BLaER1 (cell line): Measurements from ENCODE around the gene CHCHD3.

Experiments used
- H3K27ac ChIP-seq: shearing (Covaris generic); formaldehyde crosslinking; 2 replicates; pipeline ENCODE4 v1.8.1; 2022
- H3K27me3 ChIP-seq: shearing (Covaris generic); formaldehyde crosslinking; 2 replicates; pipeline ENCODE4 v1.8.1; 2022
- H3K36me3 ChIP-seq: shearing (Covaris generic); formaldehyde crosslinking; 2 replicates; pipeline ENCODE4 v1.8.1; 2022
- H3K4me1 ChIP-seq: shearing (Covaris generic); formaldehyde crosslinking; 2 replicates; pipeline ENCODE4 v1.8.1; 2022
- H3K4me2 ChIP-seq: shearing (Covaris generic); formaldehyde crosslinking; 2 replicates; pipeline ENCODE4 v1.8.1; 2022
- H3K4me3 ChIP-seq: shearing (Covaris generic); formaldehyde crosslinking; 2 replicates; pipeline ENCODE4 v1.8.1; 2022
- H3K9ac ChIP-seq: shearing (Covaris generic); formaldehyde crosslinking; 2 replicates; pipeline ENCODE4 v1.8.1; 2022
- H3K9me3 ChIP-seq: shearing (Covaris generic); formaldehyde crosslinking; 2 replicates; pipeline ENCODE4 v1.8.1; 2022
- H4K20me1 ChIP-seq: shearing (Covaris generic); formaldehyde crosslinking; 2 replicates; pipeline ENCODE4 v1.8.1; 2022
- Cebpa-rat ChIP-seq: shearing (Covaris generic); IDR thresholded peaks from 2 replicates; pipeline ENCODE4 v1.8.1; 2022

CHCHD3 gene

DNA sequence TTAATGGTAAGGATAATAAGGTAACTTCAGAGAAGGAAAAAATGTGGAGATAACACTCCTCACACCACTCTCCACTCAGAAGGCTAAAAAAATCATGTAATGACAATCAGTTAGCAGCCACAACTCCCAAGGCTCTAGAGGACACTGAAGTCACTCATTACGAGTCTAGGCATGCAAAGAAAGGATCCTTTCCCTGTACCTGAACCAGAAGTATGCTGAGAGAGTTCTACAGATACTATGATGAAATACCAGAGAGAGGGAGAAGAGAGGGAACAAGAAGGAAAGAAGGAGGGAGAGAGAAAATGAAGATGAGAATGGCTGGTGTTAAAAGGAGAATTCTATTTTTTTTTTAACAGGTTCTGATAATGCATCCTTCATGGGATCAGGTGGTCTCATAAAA lies 281.4 kb downstream of the CHCHD3 start:
- Histone ChIP-seq H4K20me1 (no peaks in the 10 kb centered on the region), H3K9ac (no peak overlapping the region), H3K27ac (no peak overlapping the region), H3K4me2 (no peak overlapping the region), H3K27me3 (no peaks in the 10 kb centered on the region), H3K4me1 (peaks cover under 1% of the 10 kb centered on the region; the same call in 1 of the 2 replicates), H3K4me3 (no peak overlapping the region), H3K36me3 (peaks cover 18% of the 10 kb centered on the region), H3K9me3 (no peaks in the 10 kb centered on the region)
- TF ChIP-seq Cebpa-rat: no peak

DNA sequence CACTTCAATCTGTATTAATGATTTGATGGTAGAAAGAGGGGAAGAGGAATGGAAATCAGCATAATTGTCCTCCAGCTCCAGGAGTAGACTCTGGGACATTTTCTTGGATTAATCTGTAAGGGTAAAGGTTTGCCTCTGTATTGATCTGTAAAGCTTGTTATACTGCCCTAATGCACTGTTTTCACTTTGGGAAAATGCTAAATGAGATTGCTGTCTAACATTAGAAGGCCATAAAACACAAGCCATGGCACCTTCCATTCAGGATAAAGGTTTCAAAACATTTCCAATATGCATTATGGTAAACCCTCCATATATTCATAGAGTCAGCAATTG lies 282.8 kb downstream of the CHCHD3 start:
- Histone ChIP-seq H4K20me1 (no peaks in the 10 kb centered on the region), H3K36me3 (peaks cover 33% of the 10 kb centered on the region), H3K4me1 (no peaks in the 10 kb centered on the region), H3K9ac (no peak overlapping the region), H3K27me3 (no peaks in the 10 kb centered on the region), H3K27ac (no peak overlapping the region), H3K4me2 (no peak overlapping the region), H3K4me3 (no peak overlapping the region), H3K9me3 (no peaks in the 10 kb centered on the region)
- TF ChIP-seq Cebpa-rat: no peak

- Histone ChIP-seq H3K9ac (no peak overlapping the region), H3K27me3 (no peaks in the 10 kb centered on the region), H4K20me1 (no peaks in the 10 kb centered on the region), H3K4me1 (peaks cover 8% of the 10 kb centered on the region), H3K9me3 (no peaks in the 10 kb centered on the region), H3K4me2 (no peak overlapping the region), H3K36me3 (peaks cover 52% of the 10 kb centered on the region), H3K4me3 (no peak overlapping the region), H3K27ac (no peak overlapping the region)
- no peak for TF ChIP-seq Cebpa-rat
These were observed 284.7 kb downstream of the CHCHD3 start for GRCh38 chr7:132797152-132797551.

- no peak overlapping the region for H3K4me3 ChIP-seq
- H3K4me1 ChIP-seq: peaks cover 20% of the 10 kb centered on the region
- no peaks in the 10 kb centered on the region for H3K27me3 ChIP-seq
- H3K27ac ChIP-seq: no peak overlapping the region
- TF ChIP-seq Cebpa-rat: no peak
- no peaks in the 10 kb centered on the region for H3K9me3 ChIP-seq
- H3K36me3 ChIP-seq: peaks cover 81% of the 10 kb centered on the region
- no peak overlapping the region for H3K9ac ChIP-seq
- no peaks in the 10 kb centered on the region; the same call in 1 of the 2 replicates for H4K20me1 ChIP-seq
- H3K4me2 ChIP-seq: no peak overlapping the region
These were observed 288.4 kb downstream of the CHCHD3 start for GRCh38 chr7:132793474-132793873.

- Histone ChIP-seq H3K36me3 (peaks cover 91% of the 10 kb centered on the region), H3K4me1 (peaks cover 20% of the 10 kb centered on the region), H3K4me3 (no peak overlapping the region), H3K4me2 (no peak overlapping the region), H3K27ac (no peak overlapping the region), H3K9me3 (no peaks in the 10 kb centered on the region), H4K20me1 (no peaks in the 10 kb centered on the region; the same call in 1 of the 2 replicates), H3K9ac (no peak overlapping the region), H3K27me3 (no peaks in the 10 kb centered on the region)
- no peak for TF ChIP-seq Cebpa-rat
These were observed 290.9 kb downstream of the CHCHD3 start for GRCh38 chr7:132791036-132791435.

DNA sequence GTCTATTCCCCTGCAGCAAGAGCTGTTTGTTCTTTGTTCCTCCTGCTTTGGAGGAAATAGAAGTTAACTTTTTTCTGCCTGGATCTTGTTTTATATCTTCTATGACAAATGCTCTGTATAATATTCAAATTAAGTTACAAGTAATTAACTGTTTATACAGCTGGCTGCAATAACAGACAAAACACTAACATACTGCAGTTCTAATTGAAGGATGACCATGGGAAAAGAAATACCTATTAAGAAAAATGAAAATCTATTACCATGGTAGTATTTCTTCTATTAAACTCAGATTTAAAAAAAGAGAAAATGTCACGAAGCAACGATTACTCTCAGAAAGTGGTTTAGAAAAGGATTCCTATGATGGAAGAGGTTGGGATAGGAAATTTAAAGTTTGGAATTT lies 291.8 kb downstream of the CHCHD3 start:
- Histone ChIP-seq H3K9ac (no peak overlapping the region), H3K4me1 (peaks cover 20% of the 10 kb centered on the region), H3K4me2 (no peak overlapping the region), H4K20me1 (no peaks in the 10 kb centered on the region; the same call in 1 of the 2 replicates), H3K36me3 (peaks cover 91% of the 10 kb centered on the region), H3K9me3 (no peaks in the 10 kb centered on the region), H3K27me3 (no peaks in the 10 kb centered on the region), H3K4me3 (no peak overlapping the region), H3K27ac (no peak overlapping the region)
- TF ChIP-seq Cebpa-rat: no peak

- H3K27ac ChIP-seq: no peak overlapping the region
- no peaks in the 10 kb centered on the region for H3K9me3 ChIP-seq
- no peaks in the 10 kb centered on the region for H3K27me3 ChIP-seq
- TF ChIP-seq Cebpa-rat: no peak
- H3K4me2 ChIP-seq: no peak overlapping the region
- no peaks in the 10 kb centered on the region; the same call in 1 of the 2 replicates for H4K20me1 ChIP-seq
- no peak overlapping the region for H3K9ac ChIP-seq
- H3K36me3 ChIP-seq: peaks cover 89% of the 10 kb centered on the region
- no peak overlapping the region for H3K4me3 ChIP-seq
- H3K4me1 ChIP-seq: peaks cover 20% of the 10 kb centered on the region
These were observed 292.6 kb downstream of the CHCHD3 start for GRCh38 chr7:132789281-132789680.

- H3K27me3 ChIP-seq: no peaks in the 10 kb centered on the region
- H3K4me1 ChIP-seq: no peaks in the 10 kb centered on the region
- no peaks in the 10 kb centered on the region for H3K9me3 ChIP-seq
- H3K27ac ChIP-seq: no peak overlapping the region
- no peaks in the 10 kb centered on the region for H4K20me1 ChIP-seq
- H3K36me3 ChIP-seq: peaks cover 74% of the 10 kb centered on the region
- no peak for TF ChIP-seq Cebpa-rat
- no peak overlapping the region for H3K9ac ChIP-seq
- H3K4me3 ChIP-seq: no peak overlapping the region
- no peak overlapping the region for H3K4me2 ChIP-seq
These were observed 296.0 kb downstream of the CHCHD3 start for GRCh38 chr7:132785870-132786269.

- H4K20me1 ChIP-seq: no peaks in the 10 kb centered on the region
- no peaks in the 10 kb centered on the region for H3K27me3 ChIP-seq
- no peak for TF ChIP-seq Cebpa-rat
- H3K4me1 ChIP-seq: no peaks in the 10 kb centered on the region
- no peak overlapping the region for H3K27ac ChIP-seq
- H3K4me3 ChIP-seq: no peak overlapping the region
- no peak overlapping the region for H3K4me2 ChIP-seq
- H3K9me3 ChIP-seq: no peaks in the 10 kb centered on the region
- H3K36me3 ChIP-seq: peaks cover 63% of the 10 kb centered on the region
- H3K9ac ChIP-seq: no peak overlapping the region
These were observed 297.5 kb downstream of the CHCHD3 start for GRCh38 chr7:132784406-132784805.

- no peak overlapping the region for H3K4me3 ChIP-seq
- no peak for TF ChIP-seq Cebpa-rat
- no peak overlapping the region for H3K9ac ChIP-seq
- no peak overlapping the region for H3K27ac ChIP-seq
- H3K9me3 ChIP-seq: no peaks in the 10 kb centered on the region
- H3K4me1 ChIP-seq: no peaks in the 10 kb centered on the region
- H3K36me3 ChIP-seq: peaks cover 58% of the 10 kb centered on the region
- H3K4me2 ChIP-seq: no peak overlapping the region
- no peaks in the 10 kb centered on the region for H4K20me1 ChIP-seq
- H3K27me3 ChIP-seq: no peaks in the 10 kb centered on the region
These were observed 298.1 kb downstream of the CHCHD3 start for GRCh38 chr7:132783824-132784223.
